H1 (cell line): ENCODE results near the gene ZBP1.

Experiments
- CBX8 ChIP-seq: fragments of 300-800, 300-1000 bp; sonication (generic); IDR thresholded peaks from 2 replicates; pipeline ENCODE4 v1.7.1; 2016; ENCODE audit warnings: low read depth, low read length, borderline replicate concordance
- CTCF ChIP-seq, 3 experiments: IDR thresholded peaks; 1 replicate in 2 of 3; 2 replicates in 1 of 3; pipeline versions ENCODE4 v1.5.1 to v1.6.1; 2011; ENCODE audit warnings: low read length in 3 of 3, mild to moderate bottlenecking in 3 of 3, inconsistent platforms in 2 of 3, low read depth in 1 of 3, moderate library complexity in 1 of 3; ENCODE audit not compliant: insufficient read depth in 1 of 3; ENCODE audit errors: control extremely low read depth in 1 of 3
- EP300 ChIP-seq, 2 experiments: IDR thresholded peaks; 1 replicate in 1 of 2; 2 replicates in 1 of 2; pipeline ENCODE4 v1.6.1; 2011 to 2012; ENCODE audit warnings: low read depth in 2 of 2, low read length in 2 of 2, mild to moderate bottlenecking in 2 of 2, borderline replicate concordance in 1 of 2, inconsistent platforms in 1 of 2, moderate library complexity in 1 of 2
- JUND ChIP-seq: IDR thresholded peaks from 2 replicates; pipeline ENCODE4 v1.6.1; 2011; ENCODE audit warnings: mild to moderate bottlenecking, improper control_type of control experiment, low read length
- POLR2A ChIP-seq, 2 experiments: IDR thresholded peaks; 1 replicate in 1 of 2; 2 replicates in 1 of 2; pipeline ENCODE4 v1.6.1; 2011; ENCODE audit warnings: low read depth in 2 of 2, low read length in 2 of 2, mild to moderate bottlenecking in 2 of 2; ENCODE audit errors: control extremely low read depth in 1 of 2
- POLR2AphosphoS5 ChIP-seq: IDR thresholded peaks from 2 replicates; pipeline ENCODE4 v1.6.1; 2011; ENCODE audit warnings: low read depth, low read length
- RFX5 ChIP-seq: IDR thresholded peaks from 2 replicates; pipeline ENCODE4 v1.6.1; 2011; ENCODE audit warnings: low read depth, low read length, improper control_type of control experiment, borderline replicate concordance
- RNF2 ChIP-seq: fragments of 200-900, 300-1000 bp; sonication (generic); IDR thresholded peaks from 2 replicates; pipeline ENCODE4 v1.7.1; 2016; ENCODE audit warnings: borderline replicate concordance, low read depth, mild to moderate bottlenecking, antibody characterized with exemption, low read length; ENCODE audit not compliant: poor library complexity, severe bottlenecking; ENCODE audit errors: missing control alignments
- SUZ12 ChIP-seq: fragments of 200-600 bp; sonication (generic); IDR thresholded peaks from 2 replicates; pipeline ENCODE4 v1.6.1; 2012; ENCODE audit warnings: mild to moderate bottlenecking, inconsistent platforms, low read length, moderate library complexity, mixed read lengths
- TAF1 ChIP-seq: IDR thresholded peaks from 2 replicates; pipeline ENCODE4 v1.6.1; 2011; ENCODE audit warnings: mild to moderate bottlenecking, low read depth, low read length
- TAF7 ChIP-seq: optimal IDR thresholded peaks from 2 replicates; pipeline ENCODE3; 2011; ENCODE audit warnings: low read depth, mild to moderate bottlenecking, inconsistent platforms, low read length, moderate library complexity, borderline replicate concordance
- TBP ChIP-seq: IDR thresholded peaks from 2 replicates; pipeline ENCODE4 v1.6.1; 2011; ENCODE audit warnings: low read depth, low read length, improper control_type of control experiment

GRCh38 chr20:57666106-57666833 lies 46.0 kb upstream of the ZBP1 start:
- TF ChIP-seq CTCF (IDR thresholded peaks at IDR 0.05; ENCODE audit: control extremely low read depth in 1 of 3, insufficient read depth in 1 of 3, low read depth in 1 of 3, low read length in 3 of 3) (no peak), POLR2A (IDR thresholded peaks at IDR 0.05; ENCODE audit: control extremely low read depth in 1 of 2, low read depth in 2 of 2, low read length in 2 of 2) (no peak), EP300 (IDR thresholded peaks at IDR 0.05; ENCODE audit: borderline replicate concordance in 1 of 2, low read depth in 2 of 2, low read length in 2 of 2) (no peak), SUZ12 (no peak), TAF7 (no peak), CBX8 (no peak), RFX5 (no peak), JUND (no peak), TAF1 (no peak), RNF2 (no peak), TBP (no peak), POLR2AphosphoS5 (no peak)
